ENCODE results near the gene ITGA3.
A peak's percentile ranks its signal among the peaks of the same experiment; 100 is the strongest.

ITGA3 gene

GRCh38 chr17:50050431-50051032, 5.4 kb upstream of the ITGA3 start:
- Histone ChIP-seq H3K18ac (ENCODE audit: low read depth in 1 of 2, low read length in 2 of 2) (peak overlapping the region; percentile 3 to 55), H2BK5ac (ENCODE audit: low read depth, low read length, poor library complexity, severe bottlenecking) (peak overlapping the region; percentile 58), H2BK15ac (ENCODE audit: low read depth, poor library complexity, severe bottlenecking) (no peak overlapping the region), H3K79me1 (replicated peaks; ENCODE audit: low read length, poor library complexity, severe bottlenecking) (no peaks in the 10 kb centered on the region), H3K4me3 (ENCODE audit: insufficient read depth in 1 of 2, low read depth in 1 of 2, low read length in 2 of 2) (no peak overlapping the region), H3K4me2 (ENCODE audit: low read length, poor library complexity, severe bottlenecking) (no peak overlapping the region), H3K9ac (ENCODE audit: low read length) (no peak overlapping the region), H3K4me1 (ENCODE audit: control insufficient read depth, insufficient read depth, low read depth, low read length) (peaks cover 60% of the 10 kb centered on the region), H2AK5ac (ENCODE audit: low read length, severe bottlenecking) (peak overlapping the region; percentile 97), H4K8ac (ENCODE audit: low read length) (peak overlapping the region; percentile 52), H3K4ac (ENCODE audit: low read depth in 1 of 2, low read length in 2 of 2) (peak overlapping the region; percentile 61 to 96), H4K91ac (ENCODE audit: low read length) (peak overlapping the region; percentile 71), H3K23ac (ENCODE audit: low read length in 2 of 2) (no peak overlapping the region), H3K14ac (ENCODE audit: low read length in 2 of 2) (peak overlapping the region in 1 of 2 experiments; percentile 44), H3K36me3 (ENCODE audit: control insufficient read depth in 1 of 2, insufficient read depth in 2 of 2, low read depth in 1 of 2, low read length in 2 of 2) (no peaks in the 10 kb centered on the region), H2BK120ac (ENCODE audit: low read depth, low read length) (peak overlapping the region; percentile 69), H3K27ac (ENCODE audit: low read length, poor library complexity, severe bottlenecking) (peak overlapping the region; percentile 83), H3K9me3 (ENCODE audit: control insufficient read depth, low read length) (no peaks in the 10 kb centered on the region), H2BK12ac (ENCODE audit: low read length in 2 of 2) (peak overlapping the region; percentile 98), H3K27me3 (ENCODE audit: control insufficient read depth in 1 of 2, insufficient read depth in 1 of 2, low read length in 2 of 2) (no peaks in the 10 kb centered on the region), H2AFZ (ENCODE audit: low read depth, low read length) (no peak overlapping the region)
- DNase-seq = no peak
- WGBS = 86% methylated on average over 11 of the region's 12 CpGs

DNA sequence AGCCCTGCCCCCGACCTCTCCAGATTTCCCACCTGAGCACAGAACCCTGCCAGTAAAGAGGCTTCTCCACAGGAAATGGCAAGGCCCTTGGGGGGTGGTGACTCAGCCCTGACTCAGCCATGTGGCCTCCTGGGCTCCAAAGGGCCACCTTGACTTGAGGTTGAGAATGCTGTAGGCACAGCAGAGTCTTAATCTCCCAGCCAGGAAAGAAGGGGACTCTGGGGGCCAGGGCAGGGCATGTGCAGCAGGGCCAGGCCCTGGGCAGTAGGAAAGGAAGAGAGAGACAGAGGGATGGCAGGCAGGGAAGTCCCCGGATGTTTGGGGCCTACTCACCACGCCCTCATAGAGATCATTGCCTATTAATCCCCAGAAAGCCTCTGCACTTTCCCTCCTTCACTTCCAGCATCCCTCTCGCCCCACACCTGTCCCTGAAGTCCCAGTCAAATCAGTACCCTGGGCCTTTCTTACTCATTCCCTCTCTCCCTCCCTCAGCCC, 4.8 kb upstream of the ITGA3 start:
- Histone ChIP-seq H3K27ac (ENCODE audit: low read length, poor library complexity, severe bottlenecking) (peak overlapping the region; percentile 83), H2BK12ac (ENCODE audit: low read length in 2 of 2) (peak overlapping the region; percentile 73 to 98), H3K18ac (ENCODE audit: low read depth in 1 of 2, low read length in 2 of 2) (peak overlapping the region; percentile 63 to 88), H3K14ac (ENCODE audit: low read length in 2 of 2) (peak overlapping the region in 1 of 2 experiments; percentile 72), H4K8ac (ENCODE audit: low read length) (peak overlapping the region; percentile 2), H2AFZ (ENCODE audit: low read depth, low read length) (no peak overlapping the region), H3K27me3 (ENCODE audit: control insufficient read depth in 1 of 2, insufficient read depth in 1 of 2, low read length in 2 of 2) (no peaks in the 10 kb centered on the region), H2AK5ac (ENCODE audit: low read length, severe bottlenecking) (peak overlapping the region; percentile 87), H3K4me3 (ENCODE audit: insufficient read depth in 1 of 2, low read depth in 1 of 2, low read length in 2 of 2) (no peak overlapping the region), H3K23ac (ENCODE audit: low read length in 2 of 2) (peak overlapping the region in 1 of 2 experiments; percentile 46), H3K9me3 (ENCODE audit: control insufficient read depth, low read length) (no peaks in the 10 kb centered on the region), H3K4me2 (ENCODE audit: low read length, poor library complexity, severe bottlenecking) (no peak overlapping the region), H4K91ac (ENCODE audit: low read length) (peak overlapping the region; percentile 85), H3K79me1 (replicated peaks; ENCODE audit: low read length, poor library complexity, severe bottlenecking) (no peaks in the 10 kb centered on the region), H3K4ac (ENCODE audit: low read depth in 1 of 2, low read length in 2 of 2) (peak overlapping the region; percentile 79 to 96), H2BK5ac (ENCODE audit: low read depth, low read length, poor library complexity, severe bottlenecking) (peak overlapping the region; percentile 35), H3K9ac (ENCODE audit: low read length) (peak overlapping the region; percentile 38), H3K4me1 (ENCODE audit: control insufficient read depth, insufficient read depth, low read depth, low read length) (peaks cover 60% of the 10 kb centered on the region), H2BK15ac (ENCODE audit: low read depth, poor library complexity, severe bottlenecking) (no peak overlapping the region), H2BK120ac (ENCODE audit: low read depth, low read length) (peak overlapping the region; percentile 3), H3K36me3 (ENCODE audit: control insufficient read depth in 1 of 2, insufficient read depth in 2 of 2, low read depth in 1 of 2, low read length in 2 of 2) (no peaks in the 10 kb centered on the region)
- 29% methylated on average over 4 of the region's 4 CpGs for WGBS
- DNase-seq = peak; percentile 84

DNA sequence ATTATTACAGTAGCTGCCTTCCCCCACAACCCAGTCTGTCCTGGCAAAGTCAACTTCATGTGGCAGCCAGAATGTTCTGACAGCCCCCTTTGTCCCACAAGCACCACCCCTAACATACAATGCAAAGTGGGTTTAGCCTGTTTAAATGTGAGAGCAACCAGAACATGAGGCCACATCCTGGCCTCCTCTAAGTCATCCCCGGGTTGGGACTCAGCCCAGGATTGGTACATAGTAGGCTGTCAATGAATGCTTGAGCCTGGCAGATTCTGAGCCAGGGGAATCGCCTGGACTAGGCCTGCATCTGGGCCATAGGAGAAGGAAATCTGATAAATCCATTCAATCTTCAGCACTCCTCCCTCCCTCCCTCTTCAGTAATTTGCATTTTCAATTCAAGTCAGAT, 4.3 kb upstream of the ITGA3 start:
- no peaks in the 10 kb centered on the region for H3K36me3 ChIP-seq (ENCODE audit: control insufficient read depth in 1 of 2, insufficient read depth in 2 of 2, low read depth in 1 of 2, low read length in 2 of 2)
- H2BK5ac ChIP-seq (ENCODE audit: low read depth, low read length, poor library complexity, severe bottlenecking) = peak overlapping the region; percentile 35
- no peaks in the 10 kb centered on the region for H3K27me3 ChIP-seq (ENCODE audit: control insufficient read depth in 1 of 2, insufficient read depth in 1 of 2, low read length in 2 of 2)
- peak overlapping the region; percentile 73 to 98 for H2BK12ac ChIP-seq (ENCODE audit: low read length in 2 of 2)
- DNase-seq = no peak
- peaks cover 57% of the 10 kb centered on the region for H3K4me1 ChIP-seq (ENCODE audit: control insufficient read depth, insufficient read depth, low read depth, low read length)
- no peak overlapping the region for H3K4me2 ChIP-seq (ENCODE audit: low read length, poor library complexity, severe bottlenecking)
- no peak overlapping the region for H2BK15ac ChIP-seq (ENCODE audit: low read depth, poor library complexity, severe bottlenecking)
- 86% methylated on average over 2 of the region's 2 CpGs for WGBS
- peak overlapping the region; percentile 63 to 88 for H3K18ac ChIP-seq (ENCODE audit: low read depth in 1 of 2, low read length in 2 of 2)
- H3K4ac ChIP-seq (ENCODE audit: low read depth in 1 of 2, low read length in 2 of 2) = peak overlapping the region in 1 of 2 experiments; percentile 96
- H3K23ac ChIP-seq (ENCODE audit: low read length in 2 of 2) = no peak overlapping the region
- H4K8ac ChIP-seq (ENCODE audit: low read length) = peak overlapping the region; percentile 41
- H4K91ac ChIP-seq (ENCODE audit: low read length) = peak overlapping the region; percentile 79
- no peaks in the 10 kb centered on the region for H3K9me3 ChIP-seq (ENCODE audit: control insufficient read depth, low read length)
- no peaks in the 10 kb centered on the region for H3K79me1 ChIP-seq (replicated peaks; ENCODE audit: low read length, poor library complexity, severe bottlenecking)
- H3K27ac ChIP-seq (ENCODE audit: low read length, poor library complexity, severe bottlenecking) = peak overlapping the region; percentile 83
- H3K9ac ChIP-seq (ENCODE audit: low read length) = peak overlapping the region; percentile 38
- H2AK5ac ChIP-seq (ENCODE audit: low read length, severe bottlenecking) = peak overlapping the region; percentile 87
- peak overlapping the region; percentile 1 for H2BK120ac ChIP-seq (ENCODE audit: low read depth, low read length)
- H3K14ac ChIP-seq (ENCODE audit: low read length in 2 of 2) = peak overlapping the region in 1 of 2 experiments; percentile 58
- H2AFZ ChIP-seq (ENCODE audit: low read depth, low read length) = no peak overlapping the region
- H3K4me3 ChIP-seq (ENCODE audit: insufficient read depth in 1 of 2, low read depth in 1 of 2, low read length in 2 of 2) = no peak overlapping the region

GRCh38 chr17:50052241-50052796, 3.6 kb upstream of the ITGA3 start:
- DNase-seq = no peak
- peak overlapping the region; percentile 69 to 83 for H2BK12ac ChIP-seq (ENCODE audit: low read length in 2 of 2)
- peaks cover 50% of the 10 kb centered on the region for H3K4me1 ChIP-seq (ENCODE audit: control insufficient read depth, insufficient read depth, low read depth, low read length)
- peak overlapping the region; percentile 90 for H2BK120ac ChIP-seq (ENCODE audit: low read depth, low read length)
- H4K8ac ChIP-seq (ENCODE audit: low read length) = no peak overlapping the region
- H3K4me2 ChIP-seq (ENCODE audit: low read length, poor library complexity, severe bottlenecking) = no peak overlapping the region
- peak overlapping the region; percentile 87 for H2AK5ac ChIP-seq (ENCODE audit: low read length, severe bottlenecking)
- H3K23ac ChIP-seq (ENCODE audit: low read length in 2 of 2) = no peak overlapping the region
- peak overlapping the region; percentile 30 to 41 for H3K4ac ChIP-seq (ENCODE audit: low read depth in 1 of 2, low read length in 2 of 2)
- H3K9ac ChIP-seq (ENCODE audit: low read length) = no peak overlapping the region
- H3K4me3 ChIP-seq (ENCODE audit: insufficient read depth in 1 of 2, low read depth in 1 of 2, low read length in 2 of 2) = no peak overlapping the region
- 97% methylated on average over 5 of the region's 6 CpGs for WGBS
- no peaks in the 10 kb centered on the region for H3K36me3 ChIP-seq (ENCODE audit: control insufficient read depth in 1 of 2, insufficient read depth in 2 of 2, low read depth in 1 of 2, low read length in 2 of 2)
- no peaks in the 10 kb centered on the region for H3K27me3 ChIP-seq (ENCODE audit: control insufficient read depth in 1 of 2, insufficient read depth in 1 of 2, low read length in 2 of 2)
- peak overlapping the region; percentile 83 for H3K27ac ChIP-seq (ENCODE audit: low read length, poor library complexity, severe bottlenecking)
- no peak overlapping the region for H3K14ac ChIP-seq (ENCODE audit: low read length in 2 of 2)
- peak overlapping the region; percentile 14 for H2BK5ac ChIP-seq (ENCODE audit: low read depth, low read length, poor library complexity, severe bottlenecking)
- peak overlapping the region; percentile 94 for H2BK15ac ChIP-seq (ENCODE audit: low read depth, poor library complexity, severe bottlenecking)
- peak overlapping the region; percentile 76 for H4K91ac ChIP-seq (ENCODE audit: low read length)
- H3K79me1 ChIP-seq (replicated peaks; ENCODE audit: low read length, poor library complexity, severe bottlenecking) = no peaks in the 10 kb centered on the region
- peak overlapping the region; percentile 29 to 73 for H3K18ac ChIP-seq (ENCODE audit: low read depth in 1 of 2, low read length in 2 of 2)
- no peak overlapping the region for H2AFZ ChIP-seq (ENCODE audit: low read depth, low read length)
- no peaks in the 10 kb centered on the region for H3K9me3 ChIP-seq (ENCODE audit: control insufficient read depth, low read length)

All from mesenchymal stem cell (in vitro differentiated cells and primary cell).